Stimulated activated CD8-positive, alpha-beta memory T cell treated with anti-CD3 and anti-CD28 coated beads, Interleukin-7, amount 100 ng/mL, for 24 hours (primary cell): ENCODE results near the gene FOXD2.

Source experiments
- DNase-seq: peaks from one replicate; pipeline ENCODE4 v3.0.0-alpha.2; 2020; ENCODE audit warnings: low read depth

The FOXD2 gene

GRCh38 chr1:47417170-47418044 is 20.4 kb upstream of the FOXD2 start:
- no peak for DNase-seq

DNA sequence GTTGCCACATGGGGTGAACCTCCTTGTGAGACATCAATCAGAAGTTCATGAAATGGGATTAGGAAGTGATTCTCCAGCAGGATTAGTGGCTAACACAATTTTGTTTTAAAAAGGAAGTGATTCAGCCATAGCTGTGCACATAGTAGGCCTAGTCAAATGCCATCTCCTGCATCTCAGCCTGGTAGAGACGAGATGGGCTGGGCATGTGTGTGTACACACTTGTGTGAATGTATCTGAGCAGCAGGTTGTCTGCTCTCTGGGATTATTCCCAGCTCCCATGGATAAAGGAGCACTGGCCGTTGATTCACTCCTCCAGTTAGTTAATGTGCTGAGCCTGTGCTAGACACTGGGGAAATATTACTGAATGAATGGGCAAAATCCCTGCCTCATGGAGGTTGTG is 19.7 kb upstream of the FOXD2 start:
- no peak for DNase-seq

- no peak for DNase-seq
Observed at GRCh38 chr1:47418681-47419325, 19.0 kb upstream of the FOXD2 start.

GRCh38 chr1:47420547-47420946 is 17.3 kb upstream of the FOXD2 start:
- DNase-seq, result no peak

- no peak for DNase-seq
Observed at GRCh38 chr1:47423872-47424271, 14.0 kb upstream of the FOXD2 start.

- no peak for DNase-seq
Observed at GRCh38 chr1:47424336-47424982, 13.4 kb upstream of the FOXD2 start.

GRCh38 chr1:47431534-47431933 is 6.3 kb upstream of the FOXD2 start:
- DNase-seq, result no peak

DNA sequence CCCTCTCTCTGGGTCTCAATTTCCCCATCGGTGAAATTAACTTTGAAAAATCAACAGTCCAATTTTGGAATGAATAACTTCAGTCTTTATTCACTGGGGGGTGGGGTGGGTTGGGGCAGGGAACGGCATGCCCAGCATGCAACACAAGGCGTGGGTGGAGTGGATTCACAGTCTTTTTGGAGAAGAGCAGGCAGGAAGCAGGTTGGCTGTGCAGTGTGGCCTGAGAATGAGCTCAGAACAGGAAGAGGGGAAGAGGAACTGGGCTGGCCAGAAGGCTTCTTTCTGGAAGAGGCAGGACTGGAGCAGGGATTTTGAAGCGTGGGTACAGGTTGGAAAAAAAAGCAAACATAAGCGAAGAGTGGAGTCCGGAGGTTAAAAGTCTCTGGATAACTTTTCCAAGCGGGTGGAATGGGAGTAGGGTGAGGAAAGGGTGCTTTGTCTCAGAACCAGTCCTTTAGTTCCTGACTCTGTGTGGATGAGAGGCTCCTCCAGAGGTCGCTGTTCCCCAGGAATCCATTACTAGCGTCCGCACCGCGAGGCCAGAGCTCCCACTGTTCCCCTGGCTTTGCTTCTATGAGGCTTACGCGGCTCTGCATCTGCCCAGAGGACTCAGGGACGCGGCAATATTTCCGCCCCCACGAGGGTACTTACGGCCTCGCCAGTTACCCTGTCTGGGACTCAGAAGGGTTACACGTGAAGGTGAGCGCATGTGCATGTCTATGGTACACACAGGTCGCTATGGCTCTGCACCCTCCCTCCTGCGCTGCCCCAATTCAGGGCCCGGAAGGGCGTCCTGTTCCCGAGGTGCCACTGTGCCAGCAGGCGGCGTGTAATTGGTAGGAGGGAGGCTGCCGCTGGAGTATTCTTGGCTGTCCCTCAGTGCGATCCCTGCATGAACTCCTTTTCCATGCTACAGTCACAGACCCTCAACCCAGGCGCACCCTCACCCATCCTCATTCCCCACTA is 5.5 kb upstream of the FOXD2 start:
- DNase-seq, result peak; percentile 35

- no peak for DNase-seq
Observed at GRCh38 chr1:47433037-47433421, 4.8 kb upstream of the FOXD2 start.

- DNase-seq, result no peak
Observed at GRCh38 chr1:47433477-47434050, 4.3 kb upstream of the FOXD2 start.

- DNase-seq, result no peak
Observed at GRCh38 chr1:47434051-47434842, 3.6 kb upstream of the FOXD2 start.

- no peak for DNase-seq
Observed at GRCh38 chr1:47435506-47436303, 2.1 kb upstream of the FOXD2 start.

GRCh38 chr1:47436304-47436978 is 1.4 kb upstream of the FOXD2 start:
- peak; percentile 60 for DNase-seq

DNA sequence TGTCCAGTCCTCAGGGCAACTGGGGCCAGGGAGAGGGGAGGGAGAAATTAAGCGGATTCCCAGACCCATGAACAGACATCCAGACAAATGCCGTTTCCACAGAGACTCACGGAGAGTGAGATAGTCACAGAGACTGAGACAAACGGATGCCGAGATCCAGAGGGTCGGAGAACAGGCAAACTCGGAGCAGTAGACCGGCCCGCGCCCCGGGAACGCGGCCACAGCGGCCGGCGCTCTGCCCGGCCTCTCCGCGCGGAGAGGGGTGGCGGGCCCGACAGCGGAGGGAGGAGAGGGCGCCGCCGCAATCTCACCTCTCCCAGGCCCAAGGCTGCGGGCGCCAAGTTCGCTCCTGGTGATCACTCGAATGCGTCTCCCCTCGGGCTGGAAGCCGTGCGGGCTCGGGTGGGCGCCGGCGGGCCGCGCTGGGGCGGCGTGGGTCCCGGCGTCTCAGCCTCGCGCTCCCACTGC is 831 bp upstream of the FOXD2 start:
- no peak for DNase-seq

DNA sequence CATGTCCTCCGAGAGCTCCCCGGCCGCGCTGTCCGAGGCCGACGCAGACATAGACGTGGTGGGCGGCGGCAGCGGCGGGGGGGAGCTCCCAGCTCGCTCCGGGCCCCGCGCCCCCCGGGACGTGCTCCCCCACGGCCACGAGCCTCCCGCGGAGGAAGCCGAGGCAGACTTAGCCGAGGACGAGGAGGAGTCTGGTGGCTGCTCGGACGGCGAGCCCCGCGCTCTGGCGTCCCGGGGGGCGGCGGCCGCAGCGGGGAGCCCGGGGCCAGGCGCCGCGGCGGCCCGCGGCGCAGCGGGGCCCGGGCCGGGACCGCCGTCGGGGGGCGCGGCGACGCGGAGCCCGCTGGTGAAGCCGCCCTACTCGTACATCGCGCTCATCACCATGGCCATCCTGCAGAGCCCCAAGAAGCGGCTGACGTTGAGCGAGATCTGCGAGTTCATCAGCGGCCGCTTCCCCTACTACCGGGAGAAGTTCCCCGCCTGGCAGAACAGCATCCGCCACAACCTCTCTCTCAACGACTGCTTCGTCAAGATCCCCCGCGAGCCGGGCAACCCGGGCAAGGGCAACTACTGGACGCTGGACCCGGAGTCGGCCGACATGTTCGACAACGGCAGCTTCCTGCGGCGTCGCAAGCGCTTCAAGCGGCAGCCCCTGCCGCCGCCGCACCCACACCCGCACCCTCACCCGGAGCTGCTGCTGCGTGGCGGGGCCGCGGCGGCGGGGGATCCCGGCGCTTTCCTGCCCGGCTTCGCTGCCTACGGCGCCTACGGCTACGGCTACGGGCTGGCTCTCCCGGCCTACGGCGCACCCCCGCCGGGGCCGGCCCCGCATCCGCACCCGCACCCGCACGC is 547 bp downstream of the FOXD2 start:
- no peak for DNase-seq

- no peak for DNase-seq
Observed at GRCh38 chr1:47439017-47439818, 1.4 kb downstream of the FOXD2 start.
